HG02870 (cell line): ENCODE measurements around the gene PHC2.

Experiments
- ATAC-seq: cut with Tn5 transposase; IDR thresholded peaks from one replicate; pipeline ENCODE4 v1.9.1; 2021; ENCODE audit warnings: mild to moderate bottlenecking, moderate library complexity; ENCODE audit not compliant: unreplicated experiment

Gene PHC2

GRCh38 chr1:33424205-33424604 is 6.7 kb downstream of the PHC2 start:
- no peak for ATAC-seq

GRCh38 chr1:33420870-33421775 is 9.8 kb downstream of the PHC2 start:
- ATAC-seq: no peak

GRCh38 chr1:33418811-33419210 is 12.1 kb downstream of the PHC2 start:
- ATAC-seq: no peak

- ATAC-seq: no peak
Observed at GRCh38 chr1:33414879-33415278, 16.0 kb downstream of the PHC2 start.

- no peak for ATAC-seq
Observed at GRCh38 chr1:33410091-33410701, 20.7 kb downstream of the PHC2 start.

GRCh38 chr1:33408093-33408436 is 22.8 kb downstream of the PHC2 start:
- ATAC-seq: no peak

- ATAC-seq: no peak
Observed at GRCh38 chr1:33407352-33408092, 23.4 kb downstream of the PHC2 start.

- ATAC-seq: no peak
Observed at GRCh38 chr1:33402206-33402605, 28.7 kb downstream of the PHC2 start.

- no peak for ATAC-seq
Observed at GRCh38 chr1:33401471-33401870, 29.4 kb downstream of the PHC2 start.

GRCh38 chr1:33400153-33400911 is 30.6 kb downstream of the PHC2 start:
- ATAC-seq: no peak

GRCh38 chr1:33399375-33399774 is 31.5 kb downstream of the PHC2 start:
- no peak for ATAC-seq

GRCh38 chr1:33397994-33398393 is 32.9 kb downstream of the PHC2 start:
- no peak for ATAC-seq

- ATAC-seq: no peak
Observed at GRCh38 chr1:33397125-33397506, 33.8 kb downstream of the PHC2 start.

- no peak for ATAC-seq
Observed at GRCh38 chr1:33396188-33397124, 34.4 kb downstream of the PHC2 start.

- no peak for ATAC-seq
Observed at GRCh38 chr1:33394770-33395169, 36.1 kb downstream of the PHC2 start.

GRCh38 chr1:33393991-33394390 is 36.9 kb downstream of the PHC2 start:
- no peak for ATAC-seq

GRCh38 chr1:33393524-33393923 is 37.4 kb downstream of the PHC2 start:
- ATAC-seq: no peak

GRCh38 chr1:33392639-33393038 is 38.3 kb downstream of the PHC2 start:
- no peak for ATAC-seq

- ATAC-seq: no peak
Observed at GRCh38 chr1:33392206-33392605, 38.7 kb downstream of the PHC2 start.
